ENCODE measurements around the gene SORCS3. TPM values are rescaled to one million over a fixed set of nuclear protein-coding genes. Genes with fewer than 3 reads are reported as not detected.

SORCS3 gene
- total RNA-seq, 2 donors from 2014 or later, result 0.35 TPM; not detected in 1

GRCh38 chr10:105017691-105018090, 376.6 kb downstream of the SORCS3 start:
- no peaks in the 10 kb centered on the region for H3K36me3 Mint-ChIP-seq (ENCODE audit: low read depth)
- no peak overlapping the region for H3K4me3 Mint-ChIP-seq
- no peak for DNase-seq
- no peaks in the 10 kb centered on the region for H3K9me3 ChIP-seq (ENCODE audit: control insufficient read depth, low read length, poor library complexity, severe bottlenecking)
- no peak overlapping the region for H3K27ac Mint-ChIP-seq
- no peaks in the 10 kb centered on the region for H3K4me1 Mint-ChIP-seq
- H3K27me3 Mint-ChIP-seq, result no peaks in the 10 kb centered on the region
- ATAC-seq, result no peak

DNA sequence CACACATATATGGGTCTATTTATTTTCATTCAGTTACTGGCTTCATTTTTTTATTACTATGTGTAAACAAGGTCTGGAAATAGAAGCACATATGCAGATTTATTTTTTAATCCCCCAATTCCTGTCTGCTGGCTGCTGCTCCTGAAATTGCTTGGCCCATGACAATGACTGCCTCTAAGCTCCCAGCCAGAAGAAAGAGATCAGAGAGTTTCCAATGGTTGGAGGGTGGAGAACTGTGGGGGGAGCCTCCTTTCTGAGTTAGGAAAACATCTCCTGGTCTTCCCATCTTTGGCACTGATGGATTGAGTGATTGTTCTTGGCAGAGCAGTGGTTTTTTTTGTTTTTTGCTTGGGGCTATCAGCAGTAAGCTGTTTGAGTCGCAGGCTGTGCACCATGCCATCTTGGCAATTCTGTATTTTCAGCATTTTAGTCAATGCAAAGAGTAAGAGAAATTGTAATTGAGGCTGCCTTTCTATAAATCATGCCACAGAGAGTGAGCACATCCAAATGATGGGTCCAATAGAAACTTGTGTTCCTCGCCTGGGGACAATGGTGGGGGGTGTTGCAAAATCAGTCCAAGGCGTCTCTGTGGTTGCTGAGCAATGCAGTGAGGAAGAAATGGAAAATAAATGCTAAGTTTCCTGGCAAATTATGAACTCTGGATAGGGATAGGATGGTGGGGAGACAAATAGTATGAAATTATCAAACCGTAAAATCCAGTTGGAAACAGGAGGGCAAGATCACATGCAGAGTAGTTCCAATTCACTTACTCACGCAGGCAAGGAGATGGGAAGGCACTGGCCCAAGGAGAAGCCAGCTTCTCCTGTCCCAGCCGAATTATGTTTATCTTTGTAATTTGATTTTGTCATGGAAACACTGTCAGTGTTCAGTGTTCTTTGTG, 382.4 kb downstream of the SORCS3 start:
- peaks cover 12% of the 10 kb centered on the region for H3K27me3 Mint-ChIP-seq
- H3K4me1 Mint-ChIP-seq, result no peaks in the 10 kb centered on the region
- no peaks in the 10 kb centered on the region for H3K9me3 ChIP-seq (ENCODE audit: control insufficient read depth, low read length, poor library complexity, severe bottlenecking)
- H3K27ac Mint-ChIP-seq, result no peak overlapping the region
- H3K36me3 Mint-ChIP-seq (ENCODE audit: low read depth), result peaks cover 3% of the 10 kb centered on the region
- ATAC-seq (no peak), DNase-seq (no peak)
- H3K4me3 Mint-ChIP-seq, result no peak overlapping the region

DNA sequence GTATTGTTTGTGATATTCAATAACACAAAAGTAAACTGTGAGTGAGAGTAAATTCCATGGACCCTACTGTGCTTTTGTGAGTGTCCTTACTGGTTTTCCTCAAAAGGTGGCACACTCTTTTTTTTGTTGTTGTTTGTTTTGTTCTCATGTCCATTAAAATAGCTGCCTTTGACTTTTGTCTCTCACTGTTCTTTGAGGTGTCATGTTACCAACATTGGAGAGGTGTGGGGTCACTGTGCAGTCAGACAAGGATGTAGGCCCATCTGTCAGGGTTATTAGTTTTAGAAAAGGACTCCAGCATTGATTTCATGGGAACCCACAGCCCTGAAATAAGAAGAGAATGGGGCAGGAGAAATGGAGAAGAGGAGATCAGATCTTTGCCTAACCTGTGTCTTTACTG, 383.1 kb downstream of the SORCS3 start:
- peaks cover 3% of the 10 kb centered on the region for H3K36me3 Mint-ChIP-seq (ENCODE audit: low read depth)
- no peak for DNase-seq
- peaks cover 14% of the 10 kb centered on the region for H3K27me3 Mint-ChIP-seq
- no peak overlapping the region for H3K27ac Mint-ChIP-seq
- ATAC-seq, result no peak
- no peaks in the 10 kb centered on the region for H3K4me1 Mint-ChIP-seq
- H3K9me3 ChIP-seq (ENCODE audit: control insufficient read depth, low read length, poor library complexity, severe bottlenecking), result no peaks in the 10 kb centered on the region
- H3K4me3 Mint-ChIP-seq, result no peak overlapping the region

- Mint-ChIP-seq H3K4me1 (no peaks in the 10 kb centered on the region), H3K27me3 (peaks cover 14% of the 10 kb centered on the region), H3K4me3 (no peak overlapping the region), H3K27ac (no peak overlapping the region), H3K36me3 (ENCODE audit: low read depth) (peaks cover 3% of the 10 kb centered on the region)
- DNase-seq, result no peak
- no peak for ATAC-seq
- no peaks in the 10 kb centered on the region for H3K9me3 ChIP-seq (ENCODE audit: control insufficient read depth, low read length, poor library complexity, severe bottlenecking)
Observed at GRCh38 chr10:105025092-105025491, 384.0 kb downstream of the SORCS3 start.

- Mint-ChIP-seq H3K36me3 (ENCODE audit: low read depth) (peaks cover 3% of the 10 kb centered on the region), H3K27ac (no peak overlapping the region), H3K4me3 (no peak overlapping the region), H3K27me3 (peaks cover 14% of the 10 kb centered on the region), H3K4me1 (no peaks in the 10 kb centered on the region)
- no peaks in the 10 kb centered on the region for H3K9me3 ChIP-seq (ENCODE audit: control insufficient read depth, low read length, poor library complexity, severe bottlenecking)
- ATAC-seq (no peak), DNase-seq (no peak)
Observed at GRCh38 chr10:105026566-105026965, 385.5 kb downstream of the SORCS3 start.

GRCh38 chr10:105029286-105029685, 388.2 kb downstream of the SORCS3 start:
- Mint-ChIP-seq H3K4me3 (no peak overlapping the region), H3K27ac (no peak overlapping the region), H3K4me1 (no peaks in the 10 kb centered on the region), H3K36me3 (ENCODE audit: low read depth) (peaks cover 3% of the 10 kb centered on the region), H3K27me3 (peaks cover 14% of the 10 kb centered on the region)
- DNase-seq, result no peak
- no peak for ATAC-seq
- no peaks in the 10 kb centered on the region for H3K9me3 ChIP-seq (ENCODE audit: control insufficient read depth, low read length, poor library complexity, severe bottlenecking)

DNA sequence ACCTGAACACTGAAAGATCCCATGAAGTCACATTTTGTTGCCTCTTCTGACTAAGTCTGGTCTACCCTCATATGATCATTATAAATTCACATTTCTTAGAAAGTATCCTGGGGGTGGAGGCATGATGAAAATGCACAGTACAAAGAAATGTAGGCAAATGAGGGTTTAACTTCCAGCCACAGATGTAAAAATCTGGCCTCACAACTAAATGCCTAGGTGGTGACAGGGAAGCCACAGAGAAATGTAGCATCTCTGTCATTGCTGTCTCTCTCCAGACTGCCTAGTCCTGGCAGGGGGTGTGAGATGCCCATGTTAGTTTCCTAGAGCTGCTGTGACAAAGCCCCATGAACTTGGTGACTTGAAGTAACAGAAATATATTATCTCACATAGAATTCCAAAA, 395.9 kb downstream of the SORCS3 start:
- H3K4me1 Mint-ChIP-seq, result no peaks in the 10 kb centered on the region
- DNase-seq, result no peak
- no peaks in the 10 kb centered on the region for H3K9me3 ChIP-seq (ENCODE audit: control insufficient read depth, low read length, poor library complexity, severe bottlenecking)
- no peak overlapping the region for H3K27ac Mint-ChIP-seq
- no peak overlapping the region for H3K4me3 Mint-ChIP-seq
- H3K27me3 Mint-ChIP-seq, result no peaks in the 10 kb centered on the region
- no peaks in the 10 kb centered on the region for H3K36me3 Mint-ChIP-seq (ENCODE audit: low read depth)
- no peak for ATAC-seq

- Mint-ChIP-seq H3K27ac (no peak overlapping the region), H3K36me3 (ENCODE audit: low read depth) (no peaks in the 10 kb centered on the region), H3K4me1 (no peaks in the 10 kb centered on the region), H3K4me3 (no peak overlapping the region), H3K27me3 (no peaks in the 10 kb centered on the region)
- DNase-seq (no peak), ATAC-seq (no peak)
- H3K9me3 ChIP-seq (ENCODE audit: control insufficient read depth, low read length, poor library complexity, severe bottlenecking), result no peaks in the 10 kb centered on the region
Observed at GRCh38 chr10:105041956-105042355, 400.9 kb downstream of the SORCS3 start.

- H3K27ac Mint-ChIP-seq, result no peak overlapping the region
- no peak for ATAC-seq
- H3K36me3 Mint-ChIP-seq (ENCODE audit: low read depth), result no peaks in the 10 kb centered on the region
- no peak overlapping the region for H3K4me3 Mint-ChIP-seq
- no peaks in the 10 kb centered on the region for H3K27me3 Mint-ChIP-seq
- no peaks in the 10 kb centered on the region for H3K9me3 ChIP-seq (ENCODE audit: control insufficient read depth, low read length, poor library complexity, severe bottlenecking)
- H3K4me1 Mint-ChIP-seq, result no peaks in the 10 kb centered on the region
- no peak for DNase-seq
Observed at GRCh38 chr10:105042906-105043552, 401.9 kb downstream of the SORCS3 start.

GRCh38 chr10:105044902-105045301, 403.8 kb downstream of the SORCS3 start:
- H3K9me3 ChIP-seq (ENCODE audit: control insufficient read depth, low read length, poor library complexity, severe bottlenecking), result no peaks in the 10 kb centered on the region
- ATAC-seq, result no peak
- Mint-ChIP-seq H3K4me1 (no peaks in the 10 kb centered on the region), H3K4me3 (no peak overlapping the region), H3K27ac (no peak overlapping the region), H3K36me3 (ENCODE audit: low read depth) (no peaks in the 10 kb centered on the region), H3K27me3 (no peaks in the 10 kb centered on the region)
- no peak for DNase-seq

- DNase-seq, result no peak
- no peaks in the 10 kb centered on the region for H3K9me3 ChIP-seq (ENCODE audit: control insufficient read depth, low read length, poor library complexity, severe bottlenecking)
- no peak overlapping the region for H3K27ac Mint-ChIP-seq
- H3K27me3 Mint-ChIP-seq, result no peaks in the 10 kb centered on the region
- no peak for ATAC-seq
- no peaks in the 10 kb centered on the region for H3K36me3 Mint-ChIP-seq (ENCODE audit: low read depth)
- no peaks in the 10 kb centered on the region for H3K4me1 Mint-ChIP-seq
- H3K4me3 Mint-ChIP-seq, result no peak overlapping the region
Observed at GRCh38 chr10:105056413-105056812, 415.3 kb downstream of the SORCS3 start.

DNA sequence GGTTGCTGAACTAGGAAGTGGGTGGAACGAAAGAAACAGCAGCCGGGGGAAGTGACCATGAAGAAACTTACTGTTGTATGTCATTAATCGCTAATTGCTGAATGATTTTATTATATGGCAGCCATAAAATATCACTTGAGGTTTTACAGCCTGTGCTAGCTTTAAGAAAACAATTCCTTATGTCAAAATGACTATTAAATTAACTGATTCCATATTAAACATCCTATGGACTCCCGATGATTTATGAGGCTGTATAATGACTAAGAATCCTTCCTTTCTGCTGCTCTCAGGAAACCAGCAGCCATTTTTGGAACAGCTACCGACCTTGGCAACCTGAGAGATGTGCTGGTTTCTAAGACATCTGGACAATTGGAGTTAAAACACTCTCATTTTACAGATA, 421.9 kb downstream of the SORCS3 start:
- H3K4me3 Mint-ChIP-seq, result no peak overlapping the region
- no peaks in the 10 kb centered on the region for H3K36me3 Mint-ChIP-seq (ENCODE audit: low read depth)
- no peak overlapping the region for H3K27ac Mint-ChIP-seq
- ATAC-seq (no peak), DNase-seq (no peak)
- no peaks in the 10 kb centered on the region for H3K9me3 ChIP-seq (ENCODE audit: control insufficient read depth, low read length, poor library complexity, severe bottlenecking)
- peaks cover 2% of the 10 kb centered on the region for H3K4me1 Mint-ChIP-seq
- H3K27me3 Mint-ChIP-seq, result no peaks in the 10 kb centered on the region

- Mint-ChIP-seq H3K27me3 (no peaks in the 10 kb centered on the region), H3K4me1 (peaks cover 2% of the 10 kb centered on the region), H3K36me3 (ENCODE audit: low read depth) (no peaks in the 10 kb centered on the region), H3K4me3 (no peak overlapping the region), H3K27ac (no peak overlapping the region)
- DNase-seq, result no peak
- ATAC-seq, result no peak
- no peaks in the 10 kb centered on the region for H3K9me3 ChIP-seq (ENCODE audit: control insufficient read depth, low read length, poor library complexity, severe bottlenecking)
Observed at GRCh38 chr10:105063796-105064195, 422.7 kb downstream of the SORCS3 start.

GRCh38 chr10:105068497-105068896, 427.4 kb downstream of the SORCS3 start:
- no peak overlapping the region for H3K27ac Mint-ChIP-seq
- ATAC-seq (no peak), DNase-seq (no peak)
- H3K4me1 Mint-ChIP-seq, result peaks cover 2% of the 10 kb centered on the region
- H3K4me3 Mint-ChIP-seq, result no peak overlapping the region
- H3K27me3 Mint-ChIP-seq, result no peaks in the 10 kb centered on the region
- H3K9me3 ChIP-seq (ENCODE audit: control insufficient read depth, low read length, poor library complexity, severe bottlenecking), result no peaks in the 10 kb centered on the region
- no peaks in the 10 kb centered on the region for H3K36me3 Mint-ChIP-seq (ENCODE audit: low read depth)

Measured in T-helper 17 cell (primary cell).